HFFc6 (cell line): ENCODE measurements around the gene BARHL2. TPM values are rescaled to one million over a fixed set of nuclear protein-coding genes. Genes with fewer than 3 reads are reported as not detected.

Experiments used
- DNase-seq: peaks from one replicate; pipeline ENCODE4 v3.0.0-alpha.2; 2018
- H3K27ac Mint-ChIP-seq: 2 replicates; pipeline ENCODE4 v1.8.0; 2020; ENCODE audit warnings: mild to moderate bottlenecking, mixed read lengths
- H3K27me3 Mint-ChIP-seq: 2 replicates; pipeline ENCODE4 v1.8.0; 2021; ENCODE audit warnings: mild to moderate bottlenecking, moderate library complexity, mixed read lengths; ENCODE audit not compliant: insufficient read depth
- H3K36me3 Mint-ChIP-seq: 2 replicates; pipeline ENCODE4 v1.8.0; 2021; ENCODE audit warnings: low read depth, mixed read lengths
- H3K4me1 Mint-ChIP-seq: 2 replicates; pipeline ENCODE4 v1.8.0; 2020; ENCODE audit warnings: low read depth, mixed read lengths
- H3K4me3 Mint-ChIP-seq: 2 replicates; pipeline ENCODE4 v1.8.0; 2020; ENCODE audit warnings: mild to moderate bottlenecking, moderate library complexity, mixed read lengths
- H3K9me3 Mint-ChIP-seq: 2 replicates; pipeline ENCODE4 v1.8.0; 2020; ENCODE audit warnings: mild to moderate bottlenecking, mixed read lengths
- total RNA-seq, 6 experiments: library from RNA; stranded (reverse); fragmentation: NEBNext Ultra II Directional; extraction: Animal tissue kit (Norgen Biotek cat#: 25700); gene quantifications; 2 replicates in 1 of 6; 3 replicates in 5 of 6; pipeline ENCODE4 v1.2.3, GENCODE V29; 2021
- TF ChIP-seq, protein P1 (sequence below): fragments of 200-600 bp; sonication (generic); IDR thresholded peaks from 2 replicates; pipeline ENCODE4 v1.5.0; 2021; ENCODE audit warnings: antibody characterized with exemption, mild to moderate bottlenecking

Gene BARHL2
- total RNA-seq, 6 experiments from 2014 or later = not detected

DNA sequence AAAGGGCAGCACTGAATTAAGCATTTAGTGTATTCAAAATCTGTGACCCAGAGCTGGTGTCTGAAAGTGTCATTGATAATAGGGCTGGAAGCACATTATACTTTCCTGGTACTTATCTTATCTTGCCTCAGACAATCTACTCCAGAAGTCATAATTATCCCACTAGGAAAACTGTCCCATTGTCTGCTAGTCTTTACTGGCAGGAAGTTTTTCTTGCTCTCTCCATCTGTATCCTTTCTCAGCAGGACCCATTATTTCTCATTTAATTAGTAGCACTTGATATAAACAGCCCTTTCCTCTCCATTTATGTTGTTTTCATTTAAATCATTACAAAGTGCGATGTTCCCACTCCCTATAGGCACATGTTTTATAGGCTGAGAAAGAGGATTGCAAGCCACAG lies 36.5 kb upstream of the BARHL2 start:
- TF ChIP-seq, protein P1, sequence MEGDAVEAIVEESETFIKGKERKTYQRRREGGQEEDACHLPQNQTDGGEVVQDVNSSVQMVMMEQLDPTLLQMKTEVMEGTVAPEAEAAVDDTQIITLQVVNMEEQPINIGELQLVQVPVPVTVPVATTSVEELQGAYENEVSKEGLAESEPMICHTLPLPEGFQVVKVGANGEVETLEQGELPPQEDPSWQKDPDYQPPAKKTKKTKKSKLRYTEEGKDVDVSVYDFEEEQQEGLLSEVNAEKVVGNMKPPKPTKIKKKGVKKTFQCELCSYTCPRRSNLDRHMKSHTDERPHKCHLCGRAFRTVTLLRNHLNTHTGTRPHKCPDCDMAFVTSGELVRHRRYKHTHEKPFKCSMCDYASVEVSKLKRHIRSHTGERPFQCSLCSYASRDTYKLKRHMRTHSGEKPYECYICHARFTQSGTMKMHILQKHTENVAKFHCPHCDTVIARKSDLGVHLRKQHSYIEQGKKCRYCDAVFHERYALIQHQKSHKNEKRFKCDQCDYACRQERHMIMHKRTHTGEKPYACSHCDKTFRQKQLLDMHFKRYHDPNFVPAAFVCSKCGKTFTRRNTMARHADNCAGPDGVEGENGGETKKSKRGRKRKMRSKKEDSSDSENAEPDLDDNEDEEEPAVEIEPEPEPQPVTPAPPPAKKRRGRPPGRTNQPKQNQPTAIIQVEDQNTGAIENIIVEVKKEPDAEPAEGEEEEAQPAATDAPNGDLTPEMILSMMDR = no peak
- no peak for DNase-seq
- Mint-ChIP-seq H3K9me3 (no peaks in the 10 kb centered on the region), H3K27ac (no peak overlapping the region), H3K4me3 (no peak overlapping the region), H3K27me3 (peaks cover 3% of the 10 kb centered on the region), H3K4me1 (no peaks in the 10 kb centered on the region), H3K36me3 (no peaks in the 10 kb centered on the region)

GRCh38 chr1:90748668-90749067 lies 31.6 kb upstream of the BARHL2 start:
- TF ChIP-seq, protein P1 = no peak
- Mint-ChIP-seq H3K27me3 (peaks cover 3% of the 10 kb centered on the region), H3K4me3 (no peak overlapping the region), H3K27ac (no peak overlapping the region), H3K36me3 (no peaks in the 10 kb centered on the region), H3K9me3 (no peaks in the 10 kb centered on the region), H3K4me1 (no peaks in the 10 kb centered on the region)
- DNase-seq = no peak

DNA sequence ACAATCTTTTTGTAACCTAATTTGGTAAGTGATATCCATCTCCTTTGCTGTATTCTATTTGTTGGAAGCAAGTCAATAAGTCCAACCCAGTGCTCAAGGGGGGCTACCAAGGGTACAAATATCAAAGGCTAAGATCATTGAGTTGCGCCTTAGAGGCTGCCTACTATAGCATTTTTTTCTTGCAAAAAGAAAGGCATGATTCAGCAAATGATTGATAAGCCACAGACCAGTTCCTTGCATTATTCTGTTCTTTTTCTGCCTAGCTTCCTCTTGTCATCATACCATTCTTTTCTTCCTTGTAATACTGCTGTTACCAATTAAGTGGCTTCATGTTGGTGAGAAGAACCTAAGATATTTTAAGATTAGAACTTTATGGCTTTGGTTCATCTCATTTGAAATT lies 29.8 kb upstream of the BARHL2 start:
- no peaks in the 10 kb centered on the region for H3K27me3 Mint-ChIP-seq
- no peaks in the 10 kb centered on the region for H3K36me3 Mint-ChIP-seq
- no peak for DNase-seq
- TF ChIP-seq, protein P1 = no peak
- no peak overlapping the region for H3K4me3 Mint-ChIP-seq
- H3K9me3 Mint-ChIP-seq = no peaks in the 10 kb centered on the region
- H3K27ac Mint-ChIP-seq = no peak overlapping the region
- no peaks in the 10 kb centered on the region for H3K4me1 Mint-ChIP-seq

DNA sequence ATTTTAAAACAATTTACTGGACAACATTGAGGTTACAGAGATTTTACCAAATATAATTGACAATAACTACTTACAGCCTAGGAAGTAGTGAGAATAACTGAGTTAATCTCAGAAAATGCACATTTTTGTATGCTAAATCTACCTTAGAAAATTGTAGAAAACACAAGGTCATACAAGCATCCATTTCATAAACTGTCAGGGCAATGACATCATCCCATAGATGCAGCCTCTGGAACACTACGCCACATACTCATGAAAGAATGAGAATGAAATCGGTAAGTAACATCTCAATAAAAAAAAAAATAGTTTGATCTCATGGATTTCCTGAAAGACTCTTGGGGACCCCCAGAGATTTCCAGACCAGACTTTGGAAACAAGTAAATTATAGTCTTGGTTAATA lies 28.9 kb upstream of the BARHL2 start:
- DNase-seq = no peak
- Mint-ChIP-seq H3K9me3 (no peaks in the 10 kb centered on the region), H3K27me3 (no peaks in the 10 kb centered on the region), H3K36me3 (no peaks in the 10 kb centered on the region), H3K4me3 (no peak overlapping the region), H3K4me1 (no peaks in the 10 kb centered on the region), H3K27ac (no peak overlapping the region)
- TF ChIP-seq, protein P1 = no peak

- TF ChIP-seq, protein P1 = no peak
- Mint-ChIP-seq H3K36me3 (no peaks in the 10 kb centered on the region), H3K4me1 (peaks cover 21% of the 10 kb centered on the region), H3K27me3 (peaks cover 29% of the 10 kb centered on the region), H3K9me3 (no peaks in the 10 kb centered on the region), H3K27ac (no peak overlapping the region), H3K4me3 (no peak overlapping the region)
- no peak for DNase-seq
Observed at GRCh38 chr1:90732136-90732535, 15.0 kb upstream of the BARHL2 start.
